Erythroblast (primary cell): ENCODE data around the gene GFOD2.

Experiments used
- DNase-seq, 2 experiments: peaks; one replicate each; lab custom pipeline; 2025; lab: John Stamatoyannopoulos, UW
- GATA1 ChIP-seq: IDR thresholded peaks from 2 replicates; pipeline ENCODE4 v1.6.1; 2011; ENCODE audit warnings: low read depth, mild to moderate bottlenecking, control low read depth, low read length, moderate library complexity
- POLR2A ChIP-seq: IDR thresholded peaks from 2 replicates; pipeline ENCODE4 v1.6.1; 2011; ENCODE audit warnings: mild to moderate bottlenecking, low read length

The GFOD2 gene

DNA sequence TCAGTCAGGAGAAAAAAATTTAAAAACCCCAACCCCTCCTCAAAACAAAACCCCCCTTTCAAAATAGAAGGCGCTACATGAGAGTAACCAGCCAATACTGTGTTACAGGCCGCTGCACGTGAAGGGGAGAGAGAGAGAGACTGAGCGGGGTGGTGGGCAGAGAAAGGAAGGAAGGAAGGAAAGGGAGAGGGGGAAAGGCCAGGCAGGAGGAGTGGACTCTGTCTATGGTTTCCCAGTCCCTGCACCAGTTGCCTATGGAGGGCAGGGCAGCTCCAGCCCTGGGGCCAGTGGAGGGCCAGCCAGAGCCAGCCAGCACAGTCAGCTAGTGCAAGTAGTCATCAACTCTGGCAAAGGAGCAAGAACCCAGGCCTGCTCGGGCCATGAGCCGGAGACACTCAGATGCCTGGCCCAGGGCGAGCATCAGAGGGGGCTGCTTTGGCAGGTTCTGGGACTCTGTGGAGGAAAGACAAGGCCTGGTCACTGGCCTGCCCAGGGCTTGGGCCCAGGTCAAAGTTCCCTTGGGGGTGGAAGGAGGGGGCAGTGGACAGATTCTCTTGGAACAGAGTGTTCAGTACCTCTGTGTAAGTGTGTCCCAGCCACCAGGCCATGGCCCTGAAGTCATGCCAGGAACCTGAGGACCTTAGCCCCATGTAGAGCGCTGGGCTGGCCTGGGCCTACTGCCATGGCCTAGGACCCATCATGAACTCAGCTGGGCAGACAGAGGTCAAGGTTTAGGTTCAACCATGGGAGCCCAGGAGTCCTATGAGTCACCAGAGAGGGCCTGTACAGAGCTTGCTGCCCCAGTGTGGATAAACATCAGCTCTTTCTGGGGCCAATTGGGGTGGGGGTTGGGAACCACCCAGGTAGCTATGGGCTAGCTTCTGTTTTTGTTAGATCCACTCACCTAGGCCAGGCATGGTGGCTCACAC lies 7.3 kb upstream of the GFOD2 start:
- TF ChIP-seq GATA1: no peak
- no peak for TF ChIP-seq POLR2A
- DNase-seq: no peak

DNA sequence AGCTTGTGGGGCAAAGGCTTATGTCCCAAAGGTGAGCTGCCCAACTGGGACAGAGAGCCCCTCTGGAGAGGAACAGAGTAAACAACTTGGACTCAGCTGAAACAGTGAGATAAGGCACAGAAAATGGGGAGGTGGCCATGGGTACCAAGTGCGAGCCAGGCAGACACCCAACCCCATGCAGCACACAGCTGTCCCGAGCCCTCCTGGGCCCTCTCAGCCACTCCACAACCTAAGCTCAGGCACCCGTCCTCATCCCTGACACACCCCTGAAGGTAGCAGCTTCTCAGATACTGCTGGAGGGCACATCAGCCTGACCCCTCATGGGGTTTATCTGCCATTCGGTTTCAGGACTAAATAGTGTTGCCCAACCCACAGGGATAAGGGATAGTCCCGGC lies 4.8 kb upstream of the GFOD2 start:
- DNase-seq: peak; percentile 28 to 34
- TF ChIP-seq GATA1: no peak
- no peak for TF ChIP-seq POLR2A

DNA sequence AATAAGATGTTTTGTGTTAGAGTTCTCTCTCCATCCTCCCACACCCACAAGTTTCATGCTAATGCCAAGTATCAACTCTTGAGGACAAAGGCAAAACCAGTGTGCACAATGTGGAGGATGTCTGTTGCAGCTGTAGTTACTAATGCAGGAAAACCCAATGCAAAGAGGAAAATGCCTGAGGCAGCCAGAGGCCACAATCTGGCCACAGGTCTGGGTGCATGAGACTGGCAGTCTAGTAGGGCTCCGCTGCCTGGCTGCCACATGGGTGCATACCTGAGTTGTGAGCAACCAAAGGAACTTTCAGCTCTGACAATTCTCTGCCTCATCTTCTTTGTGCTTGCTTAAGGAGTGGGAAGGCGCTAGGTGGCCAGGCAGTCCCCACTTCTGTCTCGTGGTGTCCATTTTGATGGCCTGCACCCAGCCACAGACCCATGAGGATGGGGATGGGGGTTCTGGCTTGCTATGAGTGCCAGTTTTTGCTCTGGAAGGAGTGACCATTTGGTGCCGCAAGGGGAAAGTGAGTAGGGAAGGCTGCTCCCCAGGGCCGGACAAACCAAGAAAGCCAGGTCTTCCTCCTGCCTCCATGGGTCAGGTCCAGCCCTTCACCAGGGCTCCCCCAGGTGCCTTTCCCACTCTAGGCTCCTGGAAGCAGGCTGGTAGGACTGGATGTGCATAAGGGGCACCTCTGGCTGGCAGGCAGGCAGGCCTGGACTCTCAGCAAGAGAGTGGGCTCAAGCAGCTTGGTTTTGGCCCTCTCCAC lies 4.2 kb upstream of the GFOD2 start:
- no peak for TF ChIP-seq GATA1
- TF ChIP-seq POLR2A: no peak
- DNase-seq: no peak

DNA sequence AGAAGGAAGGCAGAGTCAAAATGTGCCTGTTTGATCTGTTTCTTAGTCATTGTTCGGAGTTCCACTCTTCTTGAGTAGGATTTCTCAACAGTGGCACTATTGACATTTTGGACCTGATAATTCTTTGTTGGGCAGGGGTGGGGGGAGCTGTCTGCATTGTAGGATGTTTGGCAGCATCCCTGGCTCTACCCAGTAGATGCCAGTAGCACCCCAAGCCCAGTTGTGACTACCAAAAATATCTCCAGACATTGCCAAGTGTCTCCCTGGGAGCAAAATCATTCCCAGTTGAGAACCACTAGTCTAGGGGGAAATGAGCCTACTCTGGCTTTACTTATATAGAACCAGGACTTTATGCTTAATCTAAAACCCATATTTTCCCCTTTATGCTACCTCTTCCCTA lies 1.1 kb upstream of the GFOD2 start:
- DNase-seq: no peak
- TF ChIP-seq POLR2A: no peak
- TF ChIP-seq GATA1: no peak

DNA sequence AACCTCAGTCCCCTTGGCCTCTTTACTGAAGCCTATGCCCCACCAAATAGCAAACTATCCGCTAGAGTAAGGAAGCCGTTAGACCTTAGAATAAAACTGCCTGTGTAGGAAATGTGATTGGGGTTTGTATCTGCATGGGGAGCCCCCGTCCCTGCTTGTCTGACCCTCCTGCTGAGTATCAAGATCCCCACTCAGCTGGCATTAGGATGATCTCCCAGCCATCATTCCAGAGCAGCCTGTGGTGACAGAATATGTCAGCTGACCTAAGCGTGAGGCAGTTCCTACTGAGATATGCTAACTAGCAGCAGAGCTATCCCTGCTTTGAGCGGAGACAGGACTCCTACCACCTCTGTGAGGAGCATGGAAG lies 645 bp upstream of the GFOD2 start:
- TF ChIP-seq GATA1 (no peak), POLR2A (no peak)
- DNase-seq: peak; percentile 69 to 72

DNA sequence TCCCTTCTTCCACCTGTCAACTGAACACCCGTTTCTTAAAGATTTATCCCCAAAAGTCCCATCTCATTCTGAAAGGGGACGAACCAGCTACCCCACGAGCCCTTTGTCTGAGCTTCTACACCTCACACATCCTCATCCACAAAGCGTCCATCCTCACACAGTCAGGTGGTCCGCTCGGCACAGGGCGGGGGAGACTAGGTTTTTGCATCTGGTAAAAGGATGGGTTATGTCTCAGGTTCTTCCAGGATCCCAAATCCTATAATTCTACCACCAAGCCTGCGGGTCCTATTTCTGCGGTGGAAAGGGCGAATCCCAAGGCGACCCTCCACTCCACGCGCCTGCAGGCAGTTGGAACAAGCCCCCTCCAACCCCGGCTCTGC lies 458 bp downstream of the GFOD2 start:
- DNase-seq: peak in 1 of 2 experiments; percentile 54
- TF ChIP-seq POLR2A (no peak), GATA1 (no peak)

DNA sequence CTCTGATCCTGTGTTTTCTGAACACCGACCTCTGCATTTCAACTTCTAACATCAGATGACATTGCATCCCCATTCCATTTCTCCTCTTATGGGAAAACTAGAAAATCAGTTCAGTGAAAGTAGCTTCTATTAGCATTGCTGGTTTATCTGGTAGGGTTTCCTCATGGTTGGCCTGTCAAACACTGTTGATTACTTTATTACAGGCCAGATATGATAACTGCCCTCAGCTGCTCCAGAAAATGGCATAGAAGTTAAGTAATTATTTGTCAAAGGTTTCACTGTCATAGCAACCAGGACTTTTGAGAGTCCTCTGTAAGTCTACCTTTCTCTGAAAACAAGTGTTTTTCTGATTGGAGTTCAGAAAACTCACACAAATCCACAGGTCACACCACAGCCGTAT lies 3.0 kb downstream of the GFOD2 start:
- no peak for TF ChIP-seq GATA1
- TF ChIP-seq POLR2A: no peak
- DNase-seq: no peak

DNA sequence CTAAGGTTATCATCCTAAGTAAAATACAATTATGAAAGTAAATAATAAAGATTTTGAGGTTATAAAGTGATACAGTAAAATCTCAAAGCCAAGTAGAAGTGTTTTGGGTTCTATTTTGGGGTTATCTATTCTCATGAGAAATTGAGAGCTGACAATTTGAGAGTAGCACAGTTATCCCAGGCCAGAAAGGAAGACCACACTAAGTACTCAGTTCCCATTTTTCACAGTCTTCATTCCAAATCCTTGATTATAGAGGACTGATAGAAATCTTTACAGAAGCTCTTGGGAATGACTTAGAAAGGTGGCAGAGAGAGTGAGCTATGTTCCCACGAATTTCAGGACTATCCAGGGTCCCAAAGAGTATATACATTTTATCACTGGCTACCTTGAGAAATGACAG lies 4.6 kb downstream of the GFOD2 start:
- no peak for DNase-seq
- no peak for TF ChIP-seq GATA1
- no peak for TF ChIP-seq POLR2A

DNA sequence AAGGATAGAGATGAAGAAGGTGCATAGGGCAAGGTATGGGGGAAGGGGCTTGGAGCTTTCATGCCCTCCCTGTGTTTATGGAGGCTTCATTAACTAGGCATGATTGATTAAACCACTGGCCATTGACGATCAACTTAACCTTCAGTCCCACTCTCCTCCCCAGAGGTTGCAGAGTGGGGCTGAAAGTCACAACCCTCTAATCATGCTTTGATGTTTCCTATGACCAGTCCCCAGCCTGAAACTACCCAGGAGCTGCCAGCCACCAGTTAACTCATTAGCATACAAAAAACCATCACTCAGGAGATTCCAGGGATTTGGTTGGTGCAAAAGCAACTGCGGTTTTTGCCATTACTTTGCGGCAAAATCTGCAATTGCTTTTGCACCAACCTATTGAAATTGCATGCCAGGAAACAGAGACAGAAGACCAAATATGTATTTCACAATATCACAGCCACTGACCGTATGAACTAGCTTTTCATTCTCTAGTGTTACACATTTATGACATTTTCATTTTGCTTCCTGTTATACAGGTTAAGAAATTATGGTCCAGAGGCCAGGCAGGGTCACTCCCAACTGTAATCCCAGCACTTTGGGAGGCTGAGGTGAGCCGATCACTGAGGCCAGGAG lies 5.4 kb downstream of the GFOD2 start:
- no peak for DNase-seq
- TF ChIP-seq GATA1 (no peak), POLR2A (no peak)

DNA sequence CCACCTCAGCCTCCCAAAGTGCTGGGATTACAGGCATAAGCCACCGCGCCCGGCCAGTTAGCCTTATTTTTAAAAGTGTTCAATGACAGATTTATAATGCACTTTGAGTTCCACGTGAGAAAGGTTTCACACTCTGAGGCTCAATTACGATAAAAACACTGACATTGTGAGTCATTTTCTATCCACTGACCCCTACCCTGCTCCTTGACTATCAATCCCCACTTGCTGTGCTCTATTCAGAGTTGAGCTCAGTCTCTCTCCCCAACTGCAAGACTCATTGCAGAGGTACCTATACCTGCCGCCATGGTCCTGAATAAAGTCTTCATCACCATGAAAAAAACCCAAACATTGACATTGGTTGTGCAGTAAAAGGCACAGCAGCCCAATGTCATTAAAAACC lies 8.5 kb downstream of the GFOD2 start:
- TF ChIP-seq POLR2A: no peak
- no peak for TF ChIP-seq GATA1
- DNase-seq: no peak

DNA sequence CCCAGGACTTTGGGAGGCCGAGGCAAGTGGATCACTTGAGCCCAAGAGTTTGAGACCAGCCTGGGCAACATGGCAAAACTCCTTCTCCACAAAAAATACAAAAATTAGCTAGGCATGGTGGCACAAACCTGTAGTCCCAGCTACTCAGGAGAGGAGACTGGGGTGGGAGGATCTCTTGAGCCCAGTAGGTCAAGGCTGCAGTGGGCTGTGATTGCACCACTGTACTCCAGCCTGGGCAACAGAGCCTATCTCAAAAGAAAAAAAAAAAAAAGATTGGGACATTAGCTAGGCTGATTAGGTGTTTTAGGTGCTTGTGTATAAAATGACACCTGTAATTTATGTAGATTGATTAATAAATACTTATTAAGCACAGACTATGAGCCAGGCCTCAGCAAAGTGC lies 10.1 kb downstream of the GFOD2 start:
- DNase-seq: no peak
- TF ChIP-seq GATA1 (no peak), POLR2A (no peak)

DNA sequence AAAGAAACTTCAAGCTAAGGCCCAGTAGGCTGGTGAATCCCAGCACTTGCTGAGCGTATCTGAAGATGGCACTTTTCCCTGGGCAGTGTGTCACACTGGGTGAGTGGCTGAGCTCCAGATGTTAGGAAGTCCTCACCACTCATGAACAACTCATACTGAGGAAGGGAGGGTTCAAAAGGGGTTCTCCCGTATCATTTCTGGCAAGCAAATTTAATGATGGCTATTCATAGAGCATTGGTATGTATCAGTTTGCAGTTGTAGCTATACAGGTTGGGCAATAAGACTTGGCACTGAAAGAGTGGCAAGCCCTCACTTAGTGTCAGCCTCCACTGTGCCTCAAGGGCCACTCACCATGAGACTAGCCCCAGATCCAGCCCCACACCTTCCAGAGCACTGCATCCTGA lies 10.7 kb downstream of the GFOD2 start:
- no peak for TF ChIP-seq GATA1
- TF ChIP-seq POLR2A: no peak
- DNase-seq: no peak

DNA sequence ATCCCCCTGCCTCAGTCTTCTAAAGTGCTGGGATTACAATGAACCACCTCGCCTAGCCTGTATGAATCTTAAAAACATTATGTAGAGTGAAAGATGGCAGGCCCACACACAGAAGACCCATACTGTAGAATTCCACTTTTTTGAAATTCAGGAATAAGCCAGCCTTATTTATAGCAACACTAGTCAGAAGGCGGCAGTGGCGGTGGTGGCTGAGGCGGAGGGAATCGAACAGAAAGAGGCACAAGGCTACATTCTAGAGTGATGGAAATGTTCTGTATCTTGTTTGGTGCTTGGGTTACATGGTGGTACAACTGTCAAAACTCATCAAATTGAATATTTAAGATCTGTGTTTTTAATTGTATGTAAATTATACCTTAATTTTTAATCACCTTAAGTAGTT lies 11.3 kb downstream of the GFOD2 start:
- no peak for DNase-seq
- no peak for TF ChIP-seq POLR2A
- TF ChIP-seq GATA1: no peak

DNA sequence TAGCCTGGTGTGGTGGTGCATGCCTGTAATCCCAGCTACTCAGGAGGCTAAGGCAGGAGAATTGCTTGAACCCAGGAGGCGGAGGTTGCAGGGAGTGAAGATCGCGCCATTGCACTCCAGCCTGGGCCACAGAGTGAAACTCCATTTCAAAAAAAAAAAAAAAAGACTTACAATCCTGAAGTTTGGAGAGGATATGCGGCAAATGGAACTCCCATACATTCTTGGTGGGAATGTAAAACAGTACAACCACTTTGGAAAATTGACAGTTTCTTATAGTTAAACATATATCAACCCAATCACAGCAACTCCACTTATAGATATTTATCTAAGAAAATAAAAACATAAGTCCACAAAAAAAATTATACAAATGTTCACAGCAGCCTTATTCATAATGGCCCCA lies 11.9 kb downstream of the GFOD2 start:
- DNase-seq: no peak
- TF ChIP-seq POLR2A: no peak
- TF ChIP-seq GATA1: no peak

DNA sequence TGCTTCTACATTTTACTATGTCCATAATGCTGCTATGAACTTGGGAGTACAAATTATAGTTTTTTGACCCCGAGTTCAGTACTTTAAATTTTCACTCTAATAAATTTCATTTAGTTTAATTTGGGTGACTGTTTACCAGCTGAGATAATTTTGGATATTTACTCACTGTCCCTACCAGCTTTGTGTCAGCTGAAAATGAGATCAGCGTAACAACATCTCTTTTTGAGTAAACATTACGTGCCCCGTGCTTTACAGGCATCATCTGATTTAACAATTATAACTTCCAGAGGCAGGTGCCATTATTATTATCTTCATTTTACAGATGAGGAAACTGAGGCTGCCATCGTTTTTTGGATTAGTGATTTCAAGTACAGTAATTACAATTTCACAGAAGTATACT lies 15.0 kb downstream of the GFOD2 start:
- no peak for TF ChIP-seq GATA1
- TF ChIP-seq POLR2A: no peak

More for the DNA sequence above, 15.0 kb downstream of the GFOD2 start:
- no peak for DNase-seq
